Smooth muscle cell (in vitro differentiated cells): ENCODE measurements around the gene PRAMEF5. TPM values are rescaled to one million over a fixed set of nuclear protein-coding genes. Genes with fewer than 3 reads are reported as not detected.
"Not testable (repeated sequence)": the region's sequence is repeated elsewhere in the genome, so short reads cannot be mapped to it uniquely, and the experiment has no call there.

Experiments used
- DNase-seq: peaks from one replicate; lab custom pipeline; 2025; ENCODE audit not compliant: unreplicated experiment; lab: John Stamatoyannopoulos, UW
- H2AFZ ChIP-seq: fragments of 200-600 bp; sonication (generic); 2 replicates; pipeline ENCODE4 v1.6.0; 2016; ENCODE audit warnings: antibody characterized with exemption, low read depth, mild to moderate bottlenecking
- H3F3A ChIP-seq: fragments of 200-600 bp; sonication (generic); 2 replicates; pipeline ENCODE4 v1.6.0; 2017; ENCODE audit warnings: antibody characterized with exemption, low read depth
- H3K27ac ChIP-seq: fragments of 200-600 bp; sonication (generic); 2 replicates; pipeline ENCODE4 v1.5.1; 2016; ENCODE audit warnings: low read depth, mild to moderate bottlenecking
- H3K27me3 ChIP-seq: fragments of 200-600 bp; sonication (generic); 2 replicates; pipeline ENCODE4 v1.6.1; 2016; ENCODE audit warnings: low read depth, mild to moderate bottlenecking
- H3K36me3 ChIP-seq: fragments of 200-600 bp; sonication (generic); 2 replicates; pipeline ENCODE4 v1.5.1; 2016; ENCODE audit warnings: low read depth
- H3K4me1 ChIP-seq: fragments of 200-600 bp; sonication (generic); 2 replicates; pipeline ENCODE4 v1.5.1; 2016; ENCODE audit warnings: low read depth
- H3K4me2 ChIP-seq: fragments of 200-600 bp; sonication (generic); 2 replicates; pipeline ENCODE4 v1.6.0; 2016; ENCODE audit warnings: mild to moderate bottlenecking
- H3K4me3 ChIP-seq: fragments of 200-600 bp; sonication (generic); 2 replicates; pipeline ENCODE4 v1.5.1; 2016; ENCODE audit warnings: mild to moderate bottlenecking
- H3K79me2 ChIP-seq: fragments of 200-600 bp; sonication (generic); 2 replicates; pipeline ENCODE4 v1.6.0; 2016; ENCODE audit warnings: low read depth, mild to moderate bottlenecking
- H3K9ac ChIP-seq: fragments of 200-600 bp; sonication (generic); 2 replicates; pipeline ENCODE4 v1.6.0; 2016; ENCODE audit warnings: low read depth
- H3K9me3 ChIP-seq: fragments of 200-600 bp; sonication (generic); replicated peaks from 2 replicates; pipeline ENCODE4 v1.5.1; 2016; ENCODE audit warnings: low read depth
- H4K20me1 ChIP-seq: fragments of 200-600 bp; sonication (generic); 2 replicates; pipeline ENCODE4 v1.6.0; 2016; ENCODE audit warnings: low read depth
- WGBS: methylation state at CpG from one replicate; pipeline ENCODE4 v1.1.7; 2016; ENCODE audit warnings: low lambda C conversion rate; 5-methylcytosine and 5-hydroxymethylcytosine counted together
- polyA plus RNA-seq: library from polyadenylated mRNA; unstranded; fragments of >200 nt; fragmentation: Nextera tagmentation; extraction: Ambion mirVana; gene quantifications from 2 replicates; pipeline ENCODE4 v1.2.1, GENCODE V29; 2016
- total RNA-seq: library from RNA; depleted of rRNA; stranded (reverse); fragments of >200 nt; gene quantifications from 2 replicates; pipeline ENCODE4 v1.2.3, GENCODE V29; 2014

The PRAMEF5 gene
- total and polyA plus RNA-seq, 2 experiments from 2014 or later: not detected

GRCh38 chr1:13237572-13237971 is 16.4 kb upstream of the PRAMEF5 start:
- not testable (repeated sequence) for H3K4me1 ChIP-seq, H3K36me3 ChIP-seq, H3K79me2 ChIP-seq, H2AFZ ChIP-seq, H3K27ac ChIP-seq, H3F3A ChIP-seq, DNase-seq, H3K9ac ChIP-seq, H3K27me3 ChIP-seq, H3K4me3 ChIP-seq, H3K4me2 ChIP-seq, H4K20me1 ChIP-seq
- peaks cover 22% of the 10 kb centered on the region for H3K9me3 ChIP-seq
- 51% methylated on average over 4 of the region's 4 CpGs for WGBS

- not testable (repeated sequence) for H3F3A ChIP-seq, H3K9ac ChIP-seq, H4K20me1 ChIP-seq, H3K4me3 ChIP-seq, H3K9me3 ChIP-seq, H3K27me3 ChIP-seq, DNase-seq, H3K79me2 ChIP-seq, H3K4me2 ChIP-seq, H3K4me1 ChIP-seq, H2AFZ ChIP-seq, H3K36me3 ChIP-seq, H3K27ac ChIP-seq
- 83% methylated on average over 4 of the region's 4 CpGs for WGBS
These were observed 14.4 kb upstream of the PRAMEF5 start for GRCh38 chr1:13239633-13240032.

GRCh38 chr1:13243536-13244263 is 10.3 kb upstream of the PRAMEF5 start:
- not testable (repeated sequence) for H3F3A ChIP-seq, H3K4me2 ChIP-seq, H3K9ac ChIP-seq, DNase-seq, H4K20me1 ChIP-seq, H3K79me2 ChIP-seq, H3K27ac ChIP-seq, H3K4me1 ChIP-seq, H3K27me3 ChIP-seq, H3K36me3 ChIP-seq, H3K4me3 ChIP-seq, H2AFZ ChIP-seq
- peaks cover 18% of the 10 kb centered on the region for H3K9me3 ChIP-seq
- WGBS: 72% methylated on average over 9 of the region's 9 CpGs

GRCh38 chr1:13245841-13246553 is 8.0 kb upstream of the PRAMEF5 start:
- H3K36me3 ChIP-seq, DNase-seq, H3K4me3 ChIP-seq, H4K20me1 ChIP-seq, H3K27me3 ChIP-seq, H3K9ac ChIP-seq, H3K4me2 ChIP-seq, H3F3A ChIP-seq, H3K4me1 ChIP-seq, H2AFZ ChIP-seq, H3K79me2 ChIP-seq, H3K27ac ChIP-seq: not testable (repeated sequence)
- peaks cover 14% of the 10 kb centered on the region for H3K9me3 ChIP-seq
- 65% methylated on average over 5 of the region's 5 CpGs for WGBS

- not testable (repeated sequence) for H3K79me2 ChIP-seq, H3K4me2 ChIP-seq, H4K20me1 ChIP-seq, H2AFZ ChIP-seq, H3K27ac ChIP-seq, H3F3A ChIP-seq, H3K4me1 ChIP-seq, H3K36me3 ChIP-seq, H3K4me3 ChIP-seq, H3K27me3 ChIP-seq, H3K9ac ChIP-seq, DNase-seq
- WGBS: 66% methylated on average over 2 of the region's 2 CpGs
- H3K9me3 ChIP-seq: peaks cover 14% of the 10 kb centered on the region
These were observed 7.5 kb upstream of the PRAMEF5 start for GRCh38 chr1:13246554-13246871.

- not testable (repeated sequence) for DNase-seq, H3K9ac ChIP-seq, H3F3A ChIP-seq, H3K27ac ChIP-seq, H3K4me1 ChIP-seq, H3K4me3 ChIP-seq, H3K27me3 ChIP-seq, H3K4me2 ChIP-seq, H2AFZ ChIP-seq, H4K20me1 ChIP-seq, H3K79me2 ChIP-seq, H3K36me3 ChIP-seq
- WGBS: 52% methylated on average over 7 of the region's 7 CpGs
- peaks cover 14% of the 10 kb centered on the region for H3K9me3 ChIP-seq
These were observed 6.9 kb upstream of the PRAMEF5 start for GRCh38 chr1:13247122-13247521.

- H3K36me3 ChIP-seq, H3K9me3 ChIP-seq, H3K4me1 ChIP-seq, H3K4me2 ChIP-seq, DNase-seq, H3K4me3 ChIP-seq, H4K20me1 ChIP-seq, H3K27ac ChIP-seq, H3F3A ChIP-seq, H2AFZ ChIP-seq, H3K27me3 ChIP-seq, H3K9ac ChIP-seq, H3K79me2 ChIP-seq: not testable (repeated sequence)
- WGBS: 72% methylated on average over 2 of the region's 3 CpGs
These were observed 11.1 kb downstream of the PRAMEF5 start for GRCh38 chr1:13265124-13265523.

- H3K9ac ChIP-seq, H4K20me1 ChIP-seq, DNase-seq: not testable (repeated sequence)
These were observed 23.0 kb downstream of the PRAMEF5 start for GRCh38 chr1:13277016-13277415.

More at GRCh38 chr1:13277016-13277415, 23.0 kb downstream of the PRAMEF5 start:
- H3K79me2 ChIP-seq, H3K9me3 ChIP-seq, H2AFZ ChIP-seq, H3K27me3 ChIP-seq, H3K36me3 ChIP-seq, H3K4me3 ChIP-seq, H3K27ac ChIP-seq, H3K4me1 ChIP-seq, H3F3A ChIP-seq, H3K4me2 ChIP-seq: not testable (repeated sequence)
- 64% methylated on average over 5 of the region's 6 CpGs for WGBS
